Esophagus squamous epithelium (tissue), 5 donors: Measurements from ENCODE around the gene NECTIN1. TPM values are rescaled to one million over a fixed set of nuclear protein-coding genes. Genes with fewer than 3 reads are reported as not detected.

Experiments used
- DNase-seq: peaks from one replicate; lab custom pipeline; 2025; lab: John Stamatoyannopoulos, UW
- H3K27ac ChIP-seq, 4 donors: fragments of 200-600 bp; sonication (generic); one replicate each; pipeline ENCODE4 v1.5.1; 2016 to 2019; ENCODE audit warnings: mild to moderate bottlenecking in 1 of 4
- H3K27me3 ChIP-seq, 4 donors: fragments of 200-600 bp; sonication (generic); 1 replicate in 3 of 4; 2 replicates in 1 of 4; pipeline versions ENCODE4 v1.5.1 to v1.6.0; 2017 to 2021; ENCODE audit warnings: antibody characterized with exemption in 1 of 4
- H3K36me3 ChIP-seq, 3 donors: fragments of 200-600 bp; sonication (generic); one replicate each; pipeline ENCODE4 v1.5.1; 2016 to 2019
- H3K4me1 ChIP-seq, 3 donors: fragments of 200-600 bp; sonication (generic); one replicate each; pipeline ENCODE4 v1.5.1; 2017 to 2019
- H3K4me3 ChIP-seq, 4 donors: fragments of 200-600 bp; sonication (generic); 1 replicate in 3 of 4; 2 replicates in 1 of 4; pipeline ENCODE4 v1.5.1; 2016 to 2019; ENCODE audit warnings: mild to moderate bottlenecking in 2 of 4, moderate library complexity in 1 of 4
- H3K9me3 ChIP-seq, 3 donors: fragments of 200-600 bp; sonication (generic); one replicate each; pipeline ENCODE4 v1.5.1; 2016 to 2019
- POLR2A ChIP-seq, 4 donors: fragments of 450-650 bp; IDR thresholded peaks; one replicate each; pipeline ENCODE4 v1.6.1; 2017; ENCODE audit warnings: antibody characterized with exemption in 4 of 4, mild to moderate bottlenecking in 4 of 4, moderate library complexity in 3 of 4
- WGBS, 2 donors: methylation state at CpG; one replicate each; pipeline ENCODE4 v1.1.5; 2018; 5-methylcytosine and 5-hydroxymethylcytosine counted together
- intact Hi-C: fragments of 100-400 bp; cut with DNase I; formaldehyde crosslinking; loops from one replicate; pipeline ENCODE4 v1.15.0; 2022
- total RNA-seq, 4 donors: library from RNA; depleted of rRNA; stranded (reverse); fragments of >200 nt; gene quantifications; one replicate each; pipeline ENCODE4 v1.1.0, GENCODE V29; 2016
- TF ChIP-seq, protein P1 (sequence below), 6 experiments: fragments of 450-650 bp in 4 of 6; fragments of 200-600 bp in 2 of 6; sonication (generic) in 2 of 6; IDR thresholded peaks; one replicate each; pipeline ENCODE4 v1.5.1; 2016 to 2019; ENCODE audit warnings: antibody characterized with exemption in 6 of 6, mild to moderate bottlenecking in 4 of 6, moderate library complexity in 4 of 6
- donor health status: DM: yes; HTN: yes; CAD: no.

The NECTIN1 gene
- total RNA-seq, 4 donors from 2014 or later: 72.5 to 163 (median 117) TPM

- no peaks in the 10 kb centered on the region for H3K9me3 ChIP-seq
- DNase-seq: no peak
- TF ChIP-seq, protein P1, sequence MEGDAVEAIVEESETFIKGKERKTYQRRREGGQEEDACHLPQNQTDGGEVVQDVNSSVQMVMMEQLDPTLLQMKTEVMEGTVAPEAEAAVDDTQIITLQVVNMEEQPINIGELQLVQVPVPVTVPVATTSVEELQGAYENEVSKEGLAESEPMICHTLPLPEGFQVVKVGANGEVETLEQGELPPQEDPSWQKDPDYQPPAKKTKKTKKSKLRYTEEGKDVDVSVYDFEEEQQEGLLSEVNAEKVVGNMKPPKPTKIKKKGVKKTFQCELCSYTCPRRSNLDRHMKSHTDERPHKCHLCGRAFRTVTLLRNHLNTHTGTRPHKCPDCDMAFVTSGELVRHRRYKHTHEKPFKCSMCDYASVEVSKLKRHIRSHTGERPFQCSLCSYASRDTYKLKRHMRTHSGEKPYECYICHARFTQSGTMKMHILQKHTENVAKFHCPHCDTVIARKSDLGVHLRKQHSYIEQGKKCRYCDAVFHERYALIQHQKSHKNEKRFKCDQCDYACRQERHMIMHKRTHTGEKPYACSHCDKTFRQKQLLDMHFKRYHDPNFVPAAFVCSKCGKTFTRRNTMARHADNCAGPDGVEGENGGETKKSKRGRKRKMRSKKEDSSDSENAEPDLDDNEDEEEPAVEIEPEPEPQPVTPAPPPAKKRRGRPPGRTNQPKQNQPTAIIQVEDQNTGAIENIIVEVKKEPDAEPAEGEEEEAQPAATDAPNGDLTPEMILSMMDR (IDR thresholded peaks at IDR 0.05): no peak
- no peak for TF ChIP-seq POLR2A (IDR thresholded peaks at IDR 0.05)
- H3K4me1 ChIP-seq: peaks cover 51 to 99% (median 82%) of the 10 kb centered on the region in 3 donors
- H3K4me3 ChIP-seq: peak overlapping the region in 3 of 4 donors; percentile 2 to 38 (median 19)
- H3K27ac ChIP-seq: peak overlapping the region; percentile 94 to 98 (median 94)
- no peaks in the 10 kb centered on the region for H3K36me3 ChIP-seq
- intact Hi-C loops: no loop called here
- WGBS, 2 donors: 41 to 53% methylated on average over 7 to 12 of the region's 20 CpGs
- no peaks in the 10 kb centered on the region for H3K27me3 ChIP-seq
These were observed 32.4 kb downstream of the NECTIN1 start for GRCh38 chr11:119696378-119697222.

GRCh38 chr11:119694334-119694733 lies 34.7 kb downstream of the NECTIN1 start:
- Histone ChIP-seq H3K4me3 (no peak overlapping the region), H3K27me3 (no peaks in the 10 kb centered on the region), H3K27ac (peak overlapping the region; percentile 94 to 98 (median 94)), H3K4me1 (peaks cover 44 to 99% (median 81%) of the 10 kb centered on the region in 3 donors), H3K36me3 (no peaks in the 10 kb centered on the region), H3K9me3 (no peaks in the 10 kb centered on the region)
- 67% methylated on average over 1 of the region's 3 CpGs; no CpG with 5 or more reads in 1 of the 2 donors for WGBS, 2 donors
- DNase-seq: no peak
- intact Hi-C loops: no loop called here
- TF ChIP-seq POLR2A (IDR thresholded peaks at IDR 0.05): no peak
- TF ChIP-seq, protein P1 (IDR thresholded peaks at IDR 0.05): no peak

DNA sequence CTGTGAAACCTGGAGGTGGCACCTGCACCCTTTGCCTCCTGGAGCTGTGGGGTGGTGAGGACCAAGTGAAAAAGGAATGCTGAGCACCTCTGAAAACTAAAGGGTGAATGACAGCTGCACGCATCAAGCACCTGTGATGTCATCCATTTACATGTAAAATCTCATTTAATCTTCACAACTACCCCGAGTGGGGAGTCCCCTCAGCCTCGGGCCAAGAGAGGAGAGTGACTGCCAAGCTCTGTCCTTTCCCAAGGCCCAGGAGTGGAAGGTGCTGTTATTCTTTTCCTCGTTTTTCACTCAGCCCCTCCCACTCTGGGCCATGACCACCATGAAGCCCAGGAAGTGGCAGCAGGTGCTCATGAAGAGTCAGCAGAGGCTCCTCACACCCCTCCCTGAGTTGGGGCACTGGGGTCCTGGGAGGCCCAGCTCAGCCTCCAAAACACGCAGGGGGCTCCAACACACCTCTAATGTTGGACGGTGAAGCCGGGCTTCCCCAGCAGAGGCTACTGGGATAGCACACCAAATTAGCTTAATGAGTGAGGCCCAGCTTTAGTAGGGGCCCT lies 35.7 kb downstream of the NECTIN1 start:
- WGBS, 2 donors: 55% methylated on average over 7 of the region's 7 CpGs; no CpG with 5 or more reads in 1 of the 2 donors
- intact Hi-C loops: no loop called here
- DNase-seq: no peak
- no peak for TF ChIP-seq POLR2A (IDR thresholded peaks at IDR 0.05)
- TF ChIP-seq, protein P1 (IDR thresholded peaks at IDR 0.05): no peak
- H3K36me3 ChIP-seq: no peaks in the 10 kb centered on the region
- no peaks in the 10 kb centered on the region for H3K9me3 ChIP-seq
- no peaks in the 10 kb centered on the region for H3K27me3 ChIP-seq
- H3K27ac ChIP-seq: peak overlapping the region; percentile 94 to 98 (median 94)
- H3K4me3 ChIP-seq: no peak overlapping the region
- H3K4me1 ChIP-seq: peaks cover 43 to 99% (median 80%) of the 10 kb centered on the region in 3 donors

DNA sequence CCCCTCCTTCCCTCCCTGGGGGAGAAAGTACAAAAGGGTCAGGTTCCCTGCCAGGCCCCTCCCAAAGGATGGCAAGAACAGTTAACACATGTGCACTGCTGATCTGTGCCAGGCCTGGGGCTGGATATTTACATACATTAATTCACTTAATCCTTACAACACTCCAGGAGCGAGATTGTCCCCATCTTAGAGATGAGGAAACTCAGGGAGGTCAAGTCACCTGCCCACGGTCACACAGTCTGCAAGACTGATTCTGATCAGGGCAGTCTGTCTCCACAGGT lies 36.5 kb downstream of the NECTIN1 start:
- intact Hi-C loops: no loop called here
- no peak for DNase-seq
- peak overlapping the region in 2 of 4 donors; percentile 11 to 12 for H3K4me3 ChIP-seq
- H3K4me1 ChIP-seq: peaks cover 49 to 99% (median 75%) of the 10 kb centered on the region in 3 donors
- WGBS, 2 donors: 56 to 65% methylated on average over 2 of the region's 2 CpGs
- no peak for TF ChIP-seq POLR2A (IDR thresholded peaks at IDR 0.05)
- TF ChIP-seq, protein P1 (IDR thresholded peaks at IDR 0.05): no peak
- no peaks in the 10 kb centered on the region for H3K9me3 ChIP-seq
- H3K27me3 ChIP-seq: no peaks in the 10 kb centered on the region
- H3K36me3 ChIP-seq: no peaks in the 10 kb centered on the region
- peak overlapping the region; percentile 94 to 98 (median 94) for H3K27ac ChIP-seq
